Ishikawa (cell line): Measurements from ENCODE around the gene E4F1.
A peak's percentile ranks its signal among the peaks of the same experiment; 100 is the strongest.

Experiments used
- CEBPB ChIP-seq: IDR thresholded peaks from 2 replicates; pipeline ENCODE4 v1.6.1; 2012
- CREB1 ChIP-seq: IDR thresholded peaks from 2 replicates; pipeline ENCODE4 v1.6.1; 2012; ENCODE audit warnings: low read depth
- EGR1 ChIP-seq: IDR thresholded peaks from 2 replicates; pipeline ENCODE4 v1.6.1; 2012
- EP300 ChIP-seq: IDR thresholded peaks from 2 replicates; pipeline ENCODE4 v1.6.1; 2012; ENCODE audit warnings: borderline replicate concordance
- FOXM1 ChIP-seq: IDR thresholded peaks from 2 replicates; pipeline ENCODE4 v1.6.1; 2012; ENCODE audit warnings: low read depth, borderline replicate concordance
- NFIC ChIP-seq: IDR thresholded peaks from 2 replicates; pipeline ENCODE4 v1.6.1; 2012
- RAD21 ChIP-seq: IDR thresholded peaks from 2 replicates; pipeline ENCODE4 v1.6.1; 2012; ENCODE audit warnings: low read depth
- TAF1 ChIP-seq: IDR thresholded peaks from 2 replicates; pipeline ENCODE4 v1.6.1; 2012; ENCODE audit warnings: low read depth, mild to moderate bottlenecking
- TCF12 ChIP-seq: IDR thresholded peaks from 2 replicates; pipeline ENCODE4 v1.6.1; 2012; ENCODE audit warnings: low read depth
- TEAD4 ChIP-seq: IDR thresholded peaks from 2 replicates; pipeline ENCODE4 v1.6.1; 2012
- YY1 ChIP-seq: IDR thresholded peaks from 2 replicates; pipeline ENCODE4 v1.6.1; 2012; ENCODE audit warnings: low read depth
- ZBTB7A ChIP-seq: IDR thresholded peaks from 2 replicates; pipeline ENCODE4 v1.6.1; 2012; ENCODE audit warnings: low read depth
- TF ChIP-seq, protein P1 (sequence below): IDR thresholded peaks from 2 replicates; pipeline ENCODE4 v1.6.1; 2012
- TF ChIP-seq, protein P2 (sequence below): IDR thresholded peaks from 2 replicates; pipeline ENCODE4 v1.6.1; 2012
- TF ChIP-seq, protein P3 (sequence below): IDR thresholded peaks from 2 replicates; pipeline ENCODE4 v1.6.1; 2012; ENCODE audit warnings: low read depth, mild to moderate bottlenecking

E4F1 gene

DNA sequence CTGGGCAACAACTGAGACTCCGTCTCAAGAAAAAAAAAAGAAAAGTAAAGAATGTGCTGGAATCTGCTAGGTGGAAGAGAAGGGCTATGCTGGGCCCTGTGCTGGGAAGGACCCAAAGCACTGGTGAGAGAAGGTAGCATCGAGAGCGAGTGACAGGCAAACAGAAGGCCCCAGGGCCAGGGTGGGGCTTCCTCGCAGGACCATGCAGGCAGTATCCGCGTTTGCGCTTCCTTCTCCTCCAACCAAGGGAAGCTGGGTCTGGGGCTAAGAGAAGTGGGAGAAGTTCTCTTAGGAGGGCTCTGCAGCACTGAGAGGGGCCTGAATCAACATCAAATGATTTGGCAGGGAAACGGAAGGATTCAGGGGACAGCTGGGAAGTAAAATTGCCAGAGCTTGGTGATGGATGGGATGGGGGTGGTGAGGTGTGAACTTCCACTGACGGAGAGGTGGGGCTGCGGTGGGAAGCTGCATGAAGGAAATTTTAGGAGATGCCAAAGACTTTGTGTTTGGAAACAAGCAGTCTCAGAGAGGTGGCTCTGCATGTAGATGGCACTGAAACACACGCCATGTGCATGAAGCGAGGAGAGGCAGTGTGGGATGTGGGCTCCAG, 33.2 kb downstream of the E4F1 start:
- no peak for TF ChIP-seq TEAD4
- TF ChIP-seq EGR1, result no peak
- no peak for TF ChIP-seq ZBTB7A
- no peak for TF ChIP-seq FOXM1
- TF ChIP-seq, protein P1, sequence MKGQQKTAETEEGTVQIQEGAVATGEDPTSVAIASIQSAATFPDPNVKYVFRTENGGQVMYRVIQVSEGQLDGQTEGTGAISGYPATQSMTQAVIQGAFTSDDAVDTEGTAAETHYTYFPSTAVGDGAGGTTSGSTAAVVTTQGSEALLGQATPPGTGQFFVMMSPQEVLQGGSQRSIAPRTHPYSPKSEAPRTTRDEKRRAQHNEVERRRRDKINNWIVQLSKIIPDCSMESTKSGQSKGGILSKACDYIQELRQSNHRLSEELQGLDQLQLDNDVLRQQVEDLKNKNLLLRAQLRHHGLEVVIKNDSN, result no peak
- no peak for TF ChIP-seq CREB1
- TF ChIP-seq RAD21, result no peak
- TF ChIP-seq EP300, result no peak

DNA sequence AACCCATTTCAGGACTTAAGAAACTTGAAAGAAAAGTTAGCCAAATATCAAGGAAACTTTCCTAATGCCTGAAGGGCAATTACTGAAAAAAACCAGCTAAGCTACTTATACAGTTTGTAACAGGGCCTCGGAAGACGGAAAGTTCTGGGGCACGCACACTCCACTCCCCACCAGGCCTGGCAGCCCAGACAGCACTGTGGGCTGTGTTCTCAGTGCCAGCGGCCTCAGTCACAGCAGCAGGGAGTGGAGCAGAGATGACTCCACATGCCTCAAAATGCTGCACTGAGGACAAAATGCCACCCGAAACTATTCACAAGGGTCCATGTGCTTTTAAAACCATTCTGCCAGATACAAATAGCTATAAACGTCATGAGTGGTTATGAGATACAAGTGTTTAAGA, 34.3 kb downstream of the E4F1 start:
- TF ChIP-seq, protein P2, sequence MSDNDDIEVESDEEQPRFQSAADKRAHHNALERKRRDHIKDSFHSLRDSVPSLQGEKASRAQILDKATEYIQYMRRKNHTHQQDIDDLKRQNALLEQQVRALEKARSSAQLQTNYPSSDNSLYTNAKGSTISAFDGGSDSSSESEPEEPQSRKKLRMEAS, result no peak
- TF ChIP-seq NFIC (no peak), TAF1 (no peak), TEAD4 (no peak), EGR1 (no peak), RAD21 (no peak), CEBPB (no peak), YY1 (no peak), FOXM1 (no peak), ZBTB7A (no peak), TCF12 (no peak)
- TF ChIP-seq, protein P1, result no peak
- TF ChIP-seq, protein P3, sequence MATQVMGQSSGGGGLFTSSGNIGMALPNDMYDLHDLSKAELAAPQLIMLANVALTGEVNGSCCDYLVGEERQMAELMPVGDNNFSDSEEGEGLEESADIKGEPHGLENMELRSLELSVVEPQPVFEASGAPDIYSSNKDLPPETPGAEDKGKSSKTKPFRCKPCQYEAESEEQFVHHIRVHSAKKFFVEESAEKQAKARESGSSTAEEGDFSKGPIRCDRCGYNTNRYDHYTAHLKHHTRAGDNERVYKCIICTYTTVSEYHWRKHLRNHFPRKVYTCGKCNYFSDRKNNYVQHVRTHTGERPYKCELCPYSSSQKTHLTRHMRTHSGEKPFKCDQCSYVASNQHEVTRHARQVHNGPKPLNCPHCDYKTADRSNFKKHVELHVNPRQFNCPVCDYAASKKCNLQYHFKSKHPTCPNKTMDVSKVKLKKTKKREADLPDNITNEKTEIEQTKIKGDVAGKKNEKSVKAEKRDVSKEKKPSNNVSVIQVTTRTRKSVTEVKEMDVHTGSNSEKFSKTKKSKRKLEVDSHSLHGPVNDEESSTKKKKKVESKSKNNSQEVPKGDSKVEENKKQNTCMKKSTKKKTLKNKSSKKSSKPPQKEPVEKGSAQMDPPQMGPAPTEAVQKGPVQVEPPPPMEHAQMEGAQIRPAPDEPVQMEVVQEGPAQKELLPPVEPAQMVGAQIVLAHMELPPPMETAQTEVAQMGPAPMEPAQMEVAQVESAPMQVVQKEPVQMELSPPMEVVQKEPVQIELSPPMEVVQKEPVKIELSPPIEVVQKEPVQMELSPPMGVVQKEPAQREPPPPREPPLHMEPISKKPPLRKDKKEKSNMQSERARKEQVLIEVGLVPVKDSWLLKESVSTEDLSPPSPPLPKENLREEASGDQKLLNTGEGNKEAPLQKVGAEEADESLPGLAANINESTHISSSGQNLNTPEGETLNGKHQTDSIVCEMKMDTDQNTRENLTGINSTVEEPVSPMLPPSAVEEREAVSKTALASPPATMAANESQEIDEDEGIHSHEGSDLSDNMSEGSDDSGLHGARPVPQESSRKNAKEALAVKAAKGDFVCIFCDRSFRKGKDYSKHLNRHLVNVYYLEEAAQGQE, result no peak

DNA sequence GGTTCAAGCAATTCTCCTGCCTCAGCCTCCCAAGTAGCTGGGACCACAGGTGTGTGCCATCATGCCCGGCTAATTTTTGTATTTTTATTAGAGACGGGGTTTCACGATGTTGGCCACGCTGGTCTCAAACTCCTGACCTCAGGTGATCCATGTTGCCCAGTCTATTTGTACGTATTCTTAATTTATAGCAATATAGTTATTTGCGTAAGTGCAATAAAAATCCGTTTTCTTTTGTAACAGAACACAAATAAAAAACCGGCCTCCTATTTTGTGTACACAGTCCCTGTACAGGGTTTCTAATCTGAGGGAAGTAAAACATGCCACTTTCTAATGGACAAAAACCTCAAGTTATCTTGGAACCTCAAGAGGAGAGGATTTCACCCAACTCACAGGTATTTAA, 36.9 kb downstream of the E4F1 start:
- TF ChIP-seq EP300, result no peak
- no peak for TF ChIP-seq YY1
- TF ChIP-seq CREB1, result no peak

DNA sequence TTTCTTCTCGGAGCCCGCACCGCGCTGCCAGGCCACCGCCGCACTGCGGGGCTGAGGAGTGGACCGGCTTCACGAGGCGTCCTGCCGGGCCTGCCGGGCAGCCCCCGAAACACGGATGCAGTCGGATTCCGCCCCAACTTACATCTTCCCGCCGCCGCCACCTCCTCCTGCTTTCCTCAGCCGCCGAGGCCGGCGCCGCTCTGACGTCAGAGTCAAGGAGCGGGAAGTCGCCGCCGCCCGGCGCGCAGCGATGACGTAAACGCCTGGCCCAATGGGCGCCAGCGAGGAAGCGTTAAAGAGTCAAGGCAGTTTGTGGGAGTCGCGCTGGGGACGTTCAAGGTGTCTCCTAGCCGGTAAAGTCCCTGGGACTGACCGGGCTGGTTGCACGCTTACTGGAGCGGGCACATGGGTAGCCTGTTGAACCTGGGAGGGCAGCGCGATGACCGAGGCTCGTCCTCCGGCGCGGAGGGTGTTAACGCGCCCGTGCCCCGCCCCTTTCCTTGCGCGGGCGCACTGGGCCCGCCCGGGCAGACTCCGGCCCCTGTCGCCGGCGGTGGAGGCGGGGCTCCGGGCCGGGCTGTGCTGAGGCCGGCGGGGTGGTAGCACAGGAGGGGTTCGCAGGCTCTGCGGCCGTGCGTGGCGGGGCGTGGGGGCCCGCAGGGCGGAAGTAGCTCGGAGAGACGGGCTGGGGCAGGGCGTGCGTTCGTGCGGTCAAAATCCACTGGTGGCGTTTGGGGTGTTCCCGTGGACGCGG, 44.7 kb downstream of the E4F1 start, which contains the start of gene RNPS1:
Gene RNPS1, minus strand, starts transcription at position 214 of the 754 bp plus-strand sequence. CDS start 3,483 bp downstream, outside the sequence.
- no peak; the same call in 1 of the 2 replicates for TF ChIP-seq ZBTB7A
- 0 out of 2 replicates have a peak, but pooled peaks have one; percentile 4 for TF ChIP-seq TEAD4
- peak; percentile 71 for TF ChIP-seq YY1
- TF ChIP-seq TAF1, result peak; percentile 96
- TF ChIP-seq, protein P3, result no peak
- TF ChIP-seq CREB1, result peak; percentile 99
- no peak for TF ChIP-seq RAD21
- TF ChIP-seq, protein P1, result 0 out of 2 replicates have a peak, but pooled peaks have one; percentile 16
- TF ChIP-seq, protein P2, result peak; percentile 97
- TF ChIP-seq TCF12, result no peak; the same call in 1 of the 2 replicates
- no peak for TF ChIP-seq FOXM1
- no peak for TF ChIP-seq NFIC
- TF ChIP-seq EGR1, result 0 out of 2 replicates have a peak, but pooled peaks have one; percentile 17
- TF ChIP-seq CEBPB, result no peak
- TF ChIP-seq EP300, result peak; percentile 53

DNA sequence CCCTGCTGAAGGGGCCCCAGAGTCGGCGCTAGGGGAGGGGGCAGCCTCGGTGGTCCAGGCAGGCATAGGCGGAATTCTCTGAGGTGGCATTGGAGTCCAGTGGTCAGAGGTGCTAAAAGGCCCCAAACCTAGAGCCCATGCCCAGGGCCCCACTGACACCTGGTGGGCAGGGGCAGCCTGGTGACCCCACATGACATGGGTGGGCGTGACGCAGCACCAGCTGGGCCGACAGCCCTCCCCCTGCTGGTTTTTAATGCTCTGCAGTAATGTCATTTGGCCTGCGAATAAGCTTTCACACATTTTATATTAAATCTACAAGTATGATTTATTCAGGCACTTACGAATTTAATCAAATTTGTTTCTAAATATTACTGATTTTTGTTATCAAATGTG, 46.7 kb downstream of the E4F1 start:
- TF ChIP-seq EP300 (no peak), CREB1 (no peak), FOXM1 (no peak), CEBPB (no peak), NFIC (no peak), EGR1 (no peak), YY1 (no peak), TCF12 (no peak), TEAD4 (no peak), RAD21 (no peak), TAF1 (no peak), ZBTB7A (no peak)
- TF ChIP-seq, protein P1, result no peak
- TF ChIP-seq, protein P3, result no peak
- TF ChIP-seq, protein P2, result no peak
